HepG2 (cell line): Measurements from ENCODE around the gene FRMD8. TPM values are rescaled to one million over a fixed set of nuclear protein-coding genes. Genes with fewer than 3 reads are reported as not detected.
A peak's percentile ranks its signal among the peaks of the same experiment; 100 is the strongest.

Source experiments
- HNRNPL ChIP-seq: fragments of 200-400 bp; formaldehyde crosslinking; IDR thresholded peaks from 2 replicates; pipeline ENCODE4 v1.6.1; 2017; ENCODE audit warnings: mild to moderate bottlenecking, low read depth, low read length
- NR2C2 ChIP-seq: sonication (generic); formaldehyde crosslinking; IDR thresholded peaks from 2 replicates; pipeline ENCODE4 v1.4.0; 2020; ENCODE audit warnings: missing genetic modification reagents, mild to moderate bottlenecking, moderate library complexity, borderline replicate concordance
- POGZ ChIP-seq: sonication (generic); formaldehyde crosslinking; IDR thresholded peaks from 2 replicates; pipeline ENCODE4 v1.4.0; 2020; ENCODE audit warnings: mild to moderate bottlenecking, missing genetic modification reagents
- ZNF891 ChIP-seq: sonication (generic); formaldehyde crosslinking; IDR thresholded peaks from 2 replicates; pipeline ENCODE4 v1.5.0; 2020; ENCODE audit warnings: mild to moderate bottlenecking, missing genetic modification reagents
- ZSCAN9 ChIP-seq: IDR thresholded peaks from 2 replicates; pipeline ENCODE4 v1.6.1; 2016; ENCODE audit warnings: borderline replicate concordance
- ZZZ3 ChIP-seq: sonication (generic); formaldehyde crosslinking; IDR thresholded peaks from 2 replicates; pipeline ENCODE4 v1.4.0; 2020; ENCODE audit warnings: missing genetic modification reagents, mild to moderate bottlenecking, borderline replicate concordance
- polyA plus RNA-seq, 8 experiments: library from polyadenylated mRNA; depleted of rRNA in 3 of 8; stranded (reverse) in 7 of 8; unstranded in 1 of 8; fragments of >200 nt; fragmentation: Illumina TruSeq in 4 of 8; extraction: Trizol in 4 of 8; gene quantifications; 2 replicates each; pipeline versions ENCODE4 v1.2.1 to v1.2.3, GENCODE V29; 2011 to 2016; ENCODE audit warnings: low read depth in 4 of 8, missing spikeins in 1 of 8, mixed read lengths in 1 of 8; ENCODE audit not compliant: insufficient read depth in 1 of 8
- total RNA-seq, 5 experiments: library from RNA; depleted of rRNA; stranded (reverse); fragments of >200 nt; fragmentation: Illumina TruSeq; extraction: Trizol; gene quantifications; 2 replicates each; pipeline ENCODE4 v1.2.3, GENCODE V29; 2016; ENCODE audit warnings: low read depth in 1 of 5
- TF ChIP-seq, protein P1 (sequence below): fragments of 450-650 bp; IDR thresholded peaks from 2 replicates; pipeline ENCODE4 v1.6.1; 2017
- TF ChIP-seq, protein P2 (sequence below): sonication (generic); formaldehyde crosslinking; IDR thresholded peaks from 2 replicates; pipeline ENCODE4 v1.5.0; 2020; ENCODE audit warnings: missing genetic modification reagents
- TF ChIP-seq, protein P3 (sequence below): sonication (generic); formaldehyde crosslinking; IDR thresholded peaks from 2 replicates; pipeline ENCODE4 v1.5.0; 2020; ENCODE audit warnings: mild to moderate bottlenecking, missing genetic modification reagents, borderline replicate concordance

Gene FRMD8
- total and polyA plus RNA-seq, 2 of the 13 experiments (the other 11 are each of a cell fraction or from before 2014, with no cell fraction given), result 5.8 to 20.6 TPM

DNA sequence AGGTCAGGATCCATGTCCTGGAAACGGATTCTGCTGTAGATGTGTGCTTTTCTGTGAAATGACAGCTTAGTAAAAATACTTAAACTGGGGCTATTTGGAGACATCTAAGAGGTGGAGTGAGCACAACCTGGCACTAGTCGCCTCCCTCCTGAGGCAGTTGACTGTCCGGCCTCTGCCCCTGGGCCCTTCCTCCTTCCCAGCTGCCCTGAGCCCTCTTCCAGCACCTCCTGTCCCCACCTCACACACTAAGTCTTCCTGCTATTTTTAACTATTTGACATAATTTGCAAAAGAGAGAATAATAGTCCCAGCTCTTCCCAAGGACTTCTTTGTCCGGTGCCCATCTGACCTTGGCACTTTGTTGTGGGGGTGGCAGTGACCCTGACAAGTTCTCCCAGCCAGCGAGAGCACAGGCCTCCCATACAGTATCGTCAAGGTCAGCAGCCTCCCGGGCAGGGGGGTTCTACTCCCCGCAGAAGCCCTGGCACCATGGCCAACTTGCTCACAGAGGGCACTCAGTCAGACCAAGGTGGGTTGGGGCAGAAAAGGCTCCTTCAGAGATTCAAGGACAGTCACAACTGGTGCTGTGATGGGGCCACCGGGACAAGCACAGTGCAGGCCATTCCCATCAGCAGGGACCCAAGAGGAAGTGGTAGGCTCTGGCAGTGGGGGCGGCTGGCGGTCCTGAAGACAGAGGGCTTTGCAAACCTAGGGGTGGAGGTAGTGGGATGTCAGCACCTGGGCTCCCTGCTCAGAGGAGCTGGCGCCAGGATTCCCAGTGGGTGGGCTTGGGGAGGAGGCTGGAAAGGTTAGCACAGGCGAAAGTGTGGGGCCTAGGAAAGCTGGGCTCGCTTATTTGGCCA is 30.6 kb downstream of the FRMD8 start (continued):
- TF ChIP-seq, protein P1, sequence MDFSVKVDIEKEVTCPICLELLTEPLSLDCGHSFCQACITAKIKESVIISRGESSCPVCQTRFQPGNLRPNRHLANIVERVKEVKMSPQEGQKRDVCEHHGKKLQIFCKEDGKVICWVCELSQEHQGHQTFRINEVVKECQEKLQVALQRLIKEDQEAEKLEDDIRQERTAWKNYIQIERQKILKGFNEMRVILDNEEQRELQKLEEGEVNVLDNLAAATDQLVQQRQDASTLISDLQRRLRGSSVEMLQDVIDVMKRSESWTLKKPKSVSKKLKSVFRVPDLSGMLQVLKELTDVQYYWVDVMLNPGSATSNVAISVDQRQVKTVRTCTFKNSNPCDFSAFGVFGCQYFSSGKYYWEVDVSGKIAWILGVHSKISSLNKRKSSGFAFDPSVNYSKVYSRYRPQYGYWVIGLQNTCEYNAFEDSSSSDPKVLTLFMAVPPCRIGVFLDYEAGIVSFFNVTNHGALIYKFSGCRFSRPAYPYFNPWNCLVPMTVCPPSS, result no peak
- TF ChIP-seq, protein P2, sequence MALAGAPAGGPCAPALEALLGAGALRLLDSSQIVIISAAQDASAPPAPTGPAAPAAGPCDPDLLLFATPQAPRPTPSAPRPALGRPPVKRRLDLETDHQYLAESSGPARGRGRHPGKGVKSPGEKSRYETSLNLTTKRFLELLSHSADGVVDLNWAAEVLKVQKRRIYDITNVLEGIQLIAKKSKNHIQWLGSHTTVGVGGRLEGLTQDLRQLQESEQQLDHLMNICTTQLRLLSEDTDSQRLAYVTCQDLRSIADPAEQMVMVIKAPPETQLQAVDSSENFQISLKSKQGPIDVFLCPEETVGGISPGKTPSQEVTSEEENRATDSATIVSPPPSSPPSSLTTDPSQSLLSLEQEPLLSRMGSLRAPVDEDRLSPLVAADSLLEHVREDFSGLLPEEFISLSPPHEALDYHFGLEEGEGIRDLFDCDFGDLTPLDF, result no peak
- TF ChIP-seq ZZZ3 (CRISPR knock-in tag) (no peak), ZSCAN9 (0 out of 2 replicates have a peak, but pooled peaks have one; percentile 2), ZNF891 (CRISPR knock-in tag) (peak; percentile 31; the same call in 1 of the 2 replicates), HNRNPL (peak; percentile 91), POGZ (CRISPR knock-in tag) (no peak), NR2C2 (peak; percentile 33; the same call in 1 of the 2 replicates)
- TF ChIP-seq, protein P3, sequence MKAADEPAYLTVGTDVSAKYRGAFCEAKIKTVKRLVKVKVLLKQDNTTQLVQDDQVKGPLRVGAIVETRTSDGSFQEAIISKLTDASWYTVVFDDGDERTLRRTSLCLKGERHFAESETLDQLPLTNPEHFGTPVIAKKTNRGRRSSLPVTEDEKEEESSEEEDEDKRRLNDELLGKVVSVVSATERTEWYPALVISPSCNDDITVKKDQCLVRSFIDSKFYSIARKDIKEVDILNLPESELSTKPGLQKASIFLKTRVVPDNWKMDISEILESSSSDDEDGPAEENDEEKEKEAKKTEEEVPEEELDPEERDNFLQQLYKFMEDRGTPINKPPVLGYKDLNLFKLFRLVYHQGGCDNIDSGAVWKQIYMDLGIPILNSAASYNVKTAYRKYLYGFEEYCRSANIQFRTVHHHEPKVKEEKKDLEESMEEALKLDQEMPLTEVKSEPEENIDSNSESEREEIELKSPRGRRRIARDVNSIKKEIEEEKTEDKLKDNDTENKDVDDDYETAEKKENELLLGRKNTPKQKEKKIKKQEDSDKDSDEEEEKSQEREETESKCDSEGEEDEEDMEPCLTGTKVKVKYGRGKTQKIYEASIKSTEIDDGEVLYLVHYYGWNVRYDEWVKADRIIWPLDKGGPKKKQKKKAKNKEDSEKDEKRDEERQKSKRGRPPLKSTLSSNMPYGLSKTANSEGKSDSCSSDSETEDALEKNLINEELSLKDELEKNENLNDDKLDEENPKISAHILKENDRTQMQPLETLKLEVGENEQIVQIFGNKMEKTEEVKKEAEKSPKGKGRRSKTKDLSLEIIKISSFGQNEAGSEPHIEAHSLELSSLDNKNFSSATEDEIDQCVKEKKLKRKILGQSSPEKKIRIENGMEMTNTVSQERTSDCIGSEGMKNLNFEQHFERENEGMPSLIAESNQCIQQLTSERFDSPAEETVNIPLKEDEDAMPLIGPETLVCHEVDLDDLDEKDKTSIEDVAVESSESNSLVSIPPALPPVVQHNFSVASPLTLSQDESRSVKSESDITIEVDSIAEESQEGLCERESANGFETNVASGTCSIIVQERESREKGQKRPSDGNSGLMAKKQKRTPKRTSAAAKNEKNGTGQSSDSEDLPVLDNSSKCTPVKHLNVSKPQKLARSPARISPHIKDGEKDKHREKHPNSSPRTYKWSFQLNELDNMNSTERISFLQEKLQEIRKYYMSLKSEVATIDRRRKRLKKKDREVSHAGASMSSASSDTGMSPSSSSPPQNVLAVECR (CRISPR knock-in tag), result no peak
